HG03280 (cell line): Measurements from ENCODE around the gene SYCN.

Experiments
- ATAC-seq: cut with Tn5 transposase; IDR thresholded peaks from one replicate; pipeline ENCODE4 v1.9.1; 2021; ENCODE audit warnings: mild to moderate bottlenecking, moderate library complexity; ENCODE audit not compliant: unreplicated experiment

The SYCN gene

DNA sequence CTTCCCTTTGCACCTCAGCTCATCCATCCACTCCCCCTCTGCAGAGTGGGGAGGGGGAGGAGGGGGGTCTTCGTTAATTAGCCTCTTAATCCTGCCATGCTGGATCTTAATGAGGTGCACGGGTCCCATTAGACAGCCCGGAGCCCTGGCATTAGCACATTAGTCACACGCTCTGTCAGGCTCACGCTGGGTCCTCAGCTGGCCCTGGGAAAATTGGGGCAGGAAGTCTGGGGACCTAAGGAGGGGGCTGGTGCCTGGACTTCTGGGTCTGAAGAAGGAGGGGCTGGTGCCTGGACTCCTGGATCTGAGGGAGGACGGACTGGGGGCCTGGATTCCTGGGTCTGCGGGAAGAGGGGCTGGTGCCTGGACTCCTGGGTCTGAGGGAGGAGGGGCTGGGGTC, 7.7 kb downstream of the SYCN start:
- no peak for ATAC-seq

DNA sequence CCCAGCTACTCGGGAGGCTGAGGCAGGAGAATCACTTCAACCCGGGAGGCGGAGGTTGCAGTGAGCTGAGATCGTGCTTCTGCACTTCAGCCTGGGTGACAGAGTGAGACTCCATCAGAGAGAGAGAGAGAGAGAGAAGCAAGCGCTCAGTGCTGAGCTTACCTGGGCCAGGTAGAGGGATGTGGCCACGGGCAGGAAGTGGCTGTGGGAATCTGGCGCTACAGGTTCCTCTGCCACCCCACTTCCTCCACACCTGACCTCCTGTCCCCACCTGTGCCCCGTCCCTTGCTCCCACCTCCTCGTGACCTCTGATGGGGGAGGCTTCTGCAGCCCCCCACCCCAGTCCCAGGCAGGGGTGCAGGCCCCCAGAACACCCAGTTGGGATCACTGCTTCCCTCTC, 8.3 kb downstream of the SYCN start:
- no peak for ATAC-seq

DNA sequence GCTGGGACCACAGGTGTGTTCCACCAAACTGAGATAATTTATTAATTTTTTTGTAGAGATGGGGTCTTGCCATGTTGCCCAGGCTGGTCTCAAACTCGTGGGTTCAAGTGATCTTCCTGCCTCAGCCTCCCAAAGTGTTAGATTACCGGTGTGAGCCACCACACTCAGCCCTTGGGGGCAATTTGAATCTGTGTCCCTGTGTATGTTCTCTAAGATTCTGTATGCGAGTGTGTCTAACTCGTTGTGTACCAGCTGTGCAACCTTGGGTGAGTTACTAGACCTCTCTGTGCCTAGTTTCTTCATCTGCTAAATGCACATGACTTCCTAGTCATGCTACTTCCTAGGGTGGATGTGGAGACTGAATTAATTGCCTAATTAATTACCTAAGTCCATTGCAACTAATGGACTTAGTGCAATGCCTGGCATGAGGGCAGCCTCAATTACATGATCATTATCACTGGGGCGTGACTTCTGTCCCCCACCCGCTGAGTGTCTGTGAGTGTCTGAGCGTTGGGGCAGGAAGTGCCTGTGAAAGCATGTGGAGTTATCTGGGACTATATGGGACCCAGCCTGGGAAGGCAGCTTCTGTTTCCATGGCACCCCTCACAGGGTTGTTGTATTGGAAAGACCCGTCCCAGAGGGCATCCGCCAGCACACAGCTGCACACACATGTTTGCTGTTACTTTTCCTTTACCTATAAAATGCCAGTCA, 9.1 kb downstream of the SYCN start:
- ATAC-seq = no peak

DNA sequence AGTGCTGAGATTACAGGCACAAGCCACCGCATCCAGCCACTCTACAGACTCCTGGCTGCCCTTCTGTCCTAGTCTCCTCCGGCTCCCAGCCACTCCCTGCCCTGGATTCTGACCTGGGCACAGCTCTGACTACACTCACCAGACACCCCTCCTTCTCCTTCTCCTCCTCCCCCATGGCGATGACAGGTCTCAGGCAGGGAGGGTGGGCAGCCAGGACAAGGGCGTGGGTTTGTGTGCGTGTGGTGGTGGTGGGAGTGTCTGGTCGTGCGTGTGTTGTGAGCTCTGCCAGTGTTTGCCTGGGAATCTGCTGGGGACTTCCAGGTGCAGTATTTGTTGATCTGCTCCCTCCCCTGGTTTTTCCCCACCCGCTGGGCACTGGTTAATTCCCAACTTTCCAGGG, 10.3 kb downstream of the SYCN start:
- ATAC-seq = no peak

DNA sequence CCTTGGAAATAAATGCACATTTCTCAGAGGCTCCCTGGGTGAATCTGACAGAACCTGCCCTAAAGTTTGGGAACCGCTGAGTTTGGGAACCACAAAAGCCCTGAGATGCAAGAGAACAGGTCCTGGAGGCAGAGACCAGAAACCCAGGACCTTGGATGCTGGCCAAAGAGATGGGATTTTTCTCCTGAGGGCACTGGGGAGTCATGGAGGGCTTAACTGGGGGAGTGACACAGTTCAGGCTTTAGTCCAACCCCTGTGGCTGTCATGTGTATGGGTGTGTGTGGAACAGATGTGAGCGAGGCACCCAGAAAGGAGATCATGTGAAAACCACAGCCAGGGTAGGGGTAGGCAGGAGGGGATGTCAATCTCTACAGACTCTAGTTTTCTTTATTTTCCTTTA, 11.2 kb downstream of the SYCN start:
- ATAC-seq = no peak

DNA sequence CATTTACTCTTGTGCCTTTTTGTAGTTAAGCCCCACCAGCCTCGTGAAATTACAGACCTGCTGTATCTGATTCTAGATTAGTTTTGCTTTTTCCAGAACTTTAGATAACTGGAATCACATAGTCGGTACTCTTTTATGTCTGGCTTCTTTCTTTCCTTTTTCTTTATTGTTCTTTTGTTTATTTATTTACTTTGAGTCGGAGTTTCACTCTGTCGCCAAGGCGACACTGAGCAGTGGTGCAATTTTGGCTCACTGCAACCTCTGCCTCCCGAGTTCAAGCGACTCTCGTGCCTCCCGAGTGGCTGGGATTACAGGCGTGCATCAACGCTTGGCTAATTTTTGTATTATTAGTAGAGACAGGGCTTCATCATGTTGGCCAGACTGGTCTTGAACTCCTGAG, 13.3 kb downstream of the SYCN start:
- no peak for ATAC-seq

DNA sequence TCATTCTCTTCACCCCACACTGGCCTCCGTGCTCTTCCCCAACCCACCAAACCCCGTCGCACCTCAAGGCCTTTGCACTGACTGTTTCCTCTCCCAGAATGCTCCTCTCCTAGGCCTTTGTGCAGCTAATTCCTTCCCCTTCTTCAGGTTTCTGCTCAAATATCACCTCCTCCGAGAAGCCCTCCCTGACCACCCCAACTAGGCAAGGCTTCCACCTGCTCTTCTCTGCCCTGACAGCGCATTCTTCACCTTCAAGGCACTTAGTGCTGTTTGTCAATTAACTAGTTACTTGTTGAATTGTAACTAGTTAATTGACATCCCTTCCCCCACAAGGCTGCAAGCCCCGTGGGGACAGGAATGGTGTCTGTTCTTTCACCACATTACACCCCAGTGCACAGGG, 15.1 kb downstream of the SYCN start:
- no peak for ATAC-seq

DNA sequence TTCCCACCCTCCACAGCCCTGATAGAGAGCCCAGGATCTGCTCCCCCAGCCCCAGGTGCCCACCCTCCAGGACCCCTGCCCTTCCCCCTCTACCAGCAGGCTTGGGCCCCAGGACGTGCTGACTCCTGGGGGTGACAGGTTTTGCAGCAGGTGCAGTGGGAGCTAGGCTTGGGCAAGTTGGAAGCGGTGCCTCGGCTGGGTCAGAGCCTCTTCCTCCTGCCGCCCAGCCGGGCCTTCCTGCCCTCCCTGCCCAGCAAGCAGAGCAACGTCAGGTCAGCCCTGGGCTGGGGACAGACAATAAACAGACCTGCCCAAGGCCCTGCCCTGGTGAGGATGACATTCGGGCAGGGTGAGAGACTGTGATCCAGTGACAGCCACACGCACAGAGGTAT, 16.5 kb downstream of the SYCN start:
- no peak for ATAC-seq

DNA sequence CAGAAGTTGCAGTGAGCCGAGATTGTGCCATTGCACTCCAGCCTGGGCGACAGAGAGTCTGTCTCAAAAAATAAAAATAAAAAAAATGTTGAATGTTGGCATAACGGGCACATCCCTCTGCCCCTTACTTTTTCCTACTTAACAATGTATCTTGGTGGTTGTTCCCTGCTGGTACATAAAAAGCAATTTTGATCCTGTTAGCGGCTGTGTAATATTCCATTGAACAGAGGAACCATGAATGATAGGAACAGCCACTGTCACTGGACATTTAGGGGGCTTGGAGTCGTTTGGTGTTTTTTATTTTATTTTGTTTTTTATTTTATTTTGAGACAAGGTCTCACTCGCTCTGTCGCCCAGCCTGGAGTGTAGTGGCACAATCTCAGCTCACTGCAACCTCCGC, 17.7 kb downstream of the SYCN start:
- no peak for ATAC-seq

DNA sequence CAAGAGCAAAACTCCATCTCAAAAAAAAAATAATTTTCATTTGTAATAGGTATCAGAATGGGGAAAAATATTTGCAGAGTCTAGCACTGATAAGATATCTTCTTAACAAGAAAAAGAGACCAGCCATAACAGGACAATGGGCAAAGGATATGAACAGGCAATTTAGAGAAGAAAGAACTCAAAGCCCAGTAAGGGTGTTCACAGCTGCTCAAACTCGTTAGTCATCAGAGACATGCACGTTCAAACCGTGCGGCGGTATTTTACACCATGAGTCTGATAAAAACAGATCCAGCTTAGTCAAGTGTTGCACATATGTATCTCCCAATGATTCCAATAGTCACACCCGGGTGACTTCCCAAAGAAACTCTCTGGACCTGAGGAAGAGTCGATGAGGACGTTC, 21.0 kb downstream of the SYCN start:
- no peak for ATAC-seq

DNA sequence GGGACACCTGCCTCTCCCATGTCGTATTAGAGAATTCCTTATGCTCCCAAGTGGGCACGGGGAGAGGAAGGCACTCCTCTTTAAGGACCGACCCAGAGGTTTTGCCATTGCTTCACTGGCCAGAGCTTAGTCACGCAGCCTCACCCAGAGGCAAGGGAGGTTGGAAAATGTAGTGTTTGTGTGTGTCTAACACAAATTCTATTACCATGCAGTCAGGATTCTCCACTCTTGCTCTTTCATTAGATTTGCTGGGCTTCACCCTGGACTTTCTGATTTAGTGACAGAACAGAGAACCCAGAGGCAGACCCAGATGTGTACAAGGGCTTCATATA, 21.9 kb downstream of the SYCN start:
- ATAC-seq = no peak

DNA sequence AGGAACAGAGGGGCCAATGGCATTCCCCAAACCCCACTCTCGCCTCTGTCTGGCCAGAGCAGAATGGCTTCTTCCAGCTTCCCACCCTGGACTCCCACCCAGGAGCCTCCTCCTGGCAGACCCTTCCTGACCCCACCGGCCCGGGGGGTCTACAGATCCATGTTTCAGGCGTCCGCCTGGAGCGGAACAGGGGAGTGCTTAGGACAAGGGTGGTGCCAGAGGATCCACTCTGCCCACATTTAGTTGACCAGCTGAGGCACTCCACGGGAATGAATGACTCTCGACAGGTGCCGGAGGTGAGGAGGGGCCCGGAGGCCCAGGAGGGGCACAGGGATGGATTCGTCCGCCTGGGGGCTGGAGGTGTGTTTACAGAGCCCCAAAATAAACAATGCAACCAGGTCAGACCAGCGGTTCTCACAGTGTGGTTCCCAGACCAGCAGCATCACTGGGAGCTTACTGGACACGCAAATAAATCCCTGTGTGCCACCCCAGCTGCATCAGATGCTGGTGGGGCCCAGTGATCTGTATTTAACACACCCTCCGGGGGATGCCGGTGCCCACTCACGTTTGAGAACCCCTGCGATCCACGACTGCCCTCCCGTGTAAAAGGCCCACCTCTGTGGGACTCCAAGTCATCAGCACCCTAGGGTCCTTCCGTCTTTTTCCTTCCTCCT, 22.4 kb downstream of the SYCN start:
- no peak for ATAC-seq

DNA sequence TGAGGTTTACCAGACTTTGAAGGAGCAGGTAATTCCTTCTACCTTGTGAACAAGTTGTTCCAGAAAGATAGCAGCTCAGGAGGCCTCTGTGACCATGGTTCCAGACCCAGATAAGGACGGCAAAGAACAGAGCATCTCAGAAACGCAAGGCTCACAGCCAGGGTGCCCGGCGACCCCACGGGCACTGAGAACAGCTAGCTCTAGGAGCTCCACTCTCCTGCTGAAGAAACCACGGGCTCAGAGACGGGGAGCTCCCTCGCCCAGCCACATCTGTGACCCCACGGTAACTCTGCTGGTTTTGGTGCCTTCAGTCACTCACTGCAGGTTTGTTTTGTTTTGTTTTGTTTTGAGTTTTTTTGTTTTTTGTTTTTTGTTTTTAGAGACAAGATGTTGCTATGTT, 23.3 kb downstream of the SYCN start:
- no peak for ATAC-seq

DNA sequence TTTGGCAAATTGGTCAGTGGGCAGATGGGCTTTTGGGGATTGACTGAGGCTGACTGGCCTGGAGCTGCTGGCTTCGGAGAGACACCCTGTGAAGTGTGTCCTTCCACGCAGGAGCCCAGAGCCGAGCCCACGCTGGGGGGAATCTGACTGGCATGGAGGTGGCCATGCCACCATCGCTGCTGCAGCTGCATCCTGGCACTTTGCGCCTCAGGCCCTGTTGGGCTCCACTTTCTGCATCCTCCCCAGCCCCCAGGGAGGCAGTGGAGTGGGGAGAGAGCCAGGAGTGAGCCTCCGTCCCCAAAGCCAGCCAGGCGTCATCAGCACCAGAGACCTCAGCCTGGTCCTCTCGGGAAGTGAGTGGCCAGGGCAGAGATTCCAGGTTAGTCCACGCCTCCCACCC, 24.3 kb downstream of the SYCN start:
- no peak for ATAC-seq

DNA sequence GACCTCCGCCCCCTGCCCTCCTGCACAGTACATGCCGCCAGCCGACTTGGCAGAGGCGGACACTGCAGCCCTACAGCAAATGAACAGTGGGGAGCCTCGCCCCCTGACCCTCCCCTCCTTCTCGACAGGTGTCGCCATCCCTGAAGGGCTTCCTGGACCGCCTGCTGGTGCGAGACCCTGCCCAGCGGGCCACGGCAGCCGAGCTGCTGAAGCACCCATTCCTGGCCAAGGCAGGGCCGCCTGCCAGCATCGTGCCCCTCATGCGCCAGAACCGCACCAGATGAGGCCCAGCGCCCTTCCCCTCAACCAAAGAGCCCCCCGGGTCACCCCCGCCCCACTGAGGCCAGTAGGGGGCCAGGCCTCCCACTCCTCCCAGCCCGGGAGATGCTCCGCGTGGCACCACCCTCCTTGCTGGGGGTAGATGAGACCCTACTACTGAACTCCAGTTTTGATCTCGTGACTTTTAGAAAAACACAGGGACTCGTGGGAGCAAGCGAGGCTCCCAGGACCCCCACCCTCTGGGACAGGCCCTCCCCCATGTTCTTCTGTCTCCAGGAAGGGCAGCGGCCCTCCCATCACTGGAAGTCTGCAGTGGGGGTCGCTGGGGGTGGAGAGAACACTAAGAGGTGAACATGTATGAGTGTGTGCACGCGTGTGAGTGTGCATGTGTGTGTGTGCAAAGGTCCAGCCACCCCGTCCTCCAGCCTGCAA, 25.6 kb downstream of the SYCN start:
- ATAC-seq = no peak

DNA sequence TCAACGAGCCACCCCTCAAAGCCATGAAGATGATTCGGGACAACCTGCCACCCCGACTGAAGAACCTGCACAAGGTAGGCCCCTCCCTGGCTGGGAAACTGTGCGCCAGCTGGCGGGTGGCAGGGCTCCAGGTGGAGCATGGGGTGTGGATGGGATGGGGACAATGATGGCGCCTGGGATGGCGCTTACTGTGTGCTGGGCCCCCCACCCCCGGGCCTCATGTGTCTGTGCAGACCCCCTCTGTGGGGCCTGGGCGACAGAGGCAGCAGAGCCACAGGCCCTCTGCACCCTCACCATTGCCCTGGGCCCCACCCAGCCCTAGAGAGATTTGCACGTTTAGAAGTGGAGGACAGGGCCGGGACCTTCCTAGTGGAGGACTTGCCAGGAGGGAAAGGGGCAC, 26.3 kb downstream of the SYCN start:
- ATAC-seq = no peak

DNA sequence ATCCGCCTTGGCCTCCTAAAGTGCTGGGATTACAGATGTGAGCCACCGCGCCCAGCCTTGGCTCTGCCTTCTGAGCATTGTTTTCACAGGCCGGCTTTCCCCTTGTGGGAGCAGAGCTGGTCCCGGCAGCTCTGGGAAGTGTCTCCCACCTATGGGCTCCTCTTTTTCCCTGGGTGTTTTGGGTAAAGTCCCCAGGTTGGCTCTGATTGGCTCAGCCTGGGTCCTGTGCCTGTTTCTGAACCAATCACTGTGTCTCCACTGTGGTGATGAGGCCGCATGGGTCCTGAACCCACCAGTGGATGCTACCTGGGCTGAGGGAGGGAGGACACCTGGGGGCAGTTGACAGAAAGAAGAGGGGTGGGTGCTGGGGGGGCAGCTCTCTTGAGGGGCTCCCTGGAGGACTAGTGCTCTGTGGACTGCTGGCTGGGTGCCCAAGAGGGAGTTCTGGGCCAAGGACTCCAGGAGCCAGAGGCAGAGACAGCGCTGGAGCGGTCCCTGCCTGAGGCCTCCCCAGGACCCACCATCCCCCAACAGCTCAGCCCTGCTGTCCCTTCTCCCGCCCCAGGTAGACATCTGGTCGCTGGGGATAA, 26.9 kb downstream of the SYCN start:
- ATAC-seq = no peak

DNA sequence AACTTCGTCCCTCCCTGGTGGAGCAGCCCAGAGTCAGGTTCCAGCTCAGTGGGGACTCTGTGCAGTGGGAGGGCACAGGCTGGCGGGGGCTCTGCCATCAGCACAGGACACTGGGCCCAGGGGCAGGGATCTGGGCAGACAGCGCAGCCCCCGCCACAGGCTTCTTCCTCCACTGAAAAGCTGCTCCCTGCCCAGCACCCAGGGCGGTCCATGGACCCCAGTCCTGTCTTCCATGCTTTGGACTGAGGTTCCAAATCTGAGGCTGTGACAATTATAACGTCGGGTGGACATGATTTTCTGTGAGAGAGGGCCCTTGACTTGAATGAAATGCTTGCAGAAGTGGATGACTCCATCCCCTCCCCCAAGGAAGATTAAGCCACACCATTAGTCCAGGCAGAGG, 28.5 kb downstream of the SYCN start:
- ATAC-seq = no peak

DNA sequence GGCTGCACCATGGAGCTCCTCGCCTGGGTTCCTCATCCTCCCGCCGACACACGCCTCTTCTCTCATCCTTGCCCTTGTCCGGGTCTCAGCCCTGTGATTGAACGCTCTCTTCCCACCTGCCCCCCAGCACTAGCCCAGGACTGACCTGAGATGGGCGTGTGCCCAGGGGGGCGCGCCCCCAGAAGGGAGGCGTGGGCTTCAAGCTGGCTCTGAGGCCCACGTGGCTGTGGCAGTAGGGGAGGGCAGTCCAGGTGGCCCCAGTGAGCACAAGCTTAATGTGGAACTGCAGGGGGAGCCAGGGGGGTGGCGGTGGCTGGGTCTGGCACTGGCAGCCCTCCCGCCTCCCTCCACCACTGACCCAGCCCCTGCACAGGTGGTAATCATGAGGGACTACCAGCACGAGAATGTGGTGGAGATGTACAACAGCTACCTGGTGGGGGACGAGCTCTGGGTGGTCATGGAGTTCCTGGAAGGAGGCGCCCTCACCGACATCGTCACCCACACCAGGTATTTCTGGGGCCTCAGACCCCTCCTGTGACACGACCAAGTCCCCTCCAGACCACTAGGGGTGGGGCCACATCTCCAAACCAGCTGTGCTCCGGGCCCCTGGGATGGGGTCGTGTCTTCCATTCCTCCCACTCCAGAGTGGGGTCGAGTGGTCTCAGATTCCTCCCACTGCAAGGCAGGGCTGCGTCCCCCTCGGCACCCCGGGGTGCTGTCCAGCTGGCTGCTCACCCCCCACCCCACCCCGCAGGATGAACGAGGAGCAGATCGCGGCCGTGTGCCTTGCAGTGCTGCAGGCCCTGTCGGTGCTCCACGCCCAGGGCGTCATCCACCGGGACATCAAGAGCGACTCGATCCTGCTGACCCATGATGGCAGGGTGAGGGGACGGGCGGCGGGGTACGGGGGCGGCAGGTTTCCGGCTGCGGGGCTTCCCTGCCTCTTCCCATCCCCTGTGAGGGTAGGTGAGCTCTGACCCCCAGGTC, 29.2 kb downstream of the SYCN start:
- no peak for ATAC-seq

DNA sequence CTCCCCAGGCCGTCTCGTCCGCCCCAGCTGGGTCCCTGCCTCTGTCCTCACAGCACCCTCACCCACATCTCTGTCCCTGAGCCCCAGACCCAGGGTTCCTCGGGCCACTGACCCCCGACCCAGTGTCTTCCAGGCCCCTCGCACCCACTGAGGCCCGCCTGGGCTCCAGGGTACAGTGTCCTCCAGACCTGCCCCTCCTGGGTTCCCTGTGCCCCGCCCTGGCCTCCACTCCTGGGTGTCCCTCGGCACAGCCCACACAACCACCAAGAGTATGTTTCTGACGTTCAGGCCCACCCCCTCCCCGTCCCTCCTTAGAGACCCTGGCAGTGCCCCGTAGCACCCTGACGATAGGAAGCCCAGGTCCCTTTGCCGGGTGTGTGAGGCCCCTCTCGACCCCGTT, 29.9 kb downstream of the SYCN start:
- ATAC-seq = no peak

DNA sequence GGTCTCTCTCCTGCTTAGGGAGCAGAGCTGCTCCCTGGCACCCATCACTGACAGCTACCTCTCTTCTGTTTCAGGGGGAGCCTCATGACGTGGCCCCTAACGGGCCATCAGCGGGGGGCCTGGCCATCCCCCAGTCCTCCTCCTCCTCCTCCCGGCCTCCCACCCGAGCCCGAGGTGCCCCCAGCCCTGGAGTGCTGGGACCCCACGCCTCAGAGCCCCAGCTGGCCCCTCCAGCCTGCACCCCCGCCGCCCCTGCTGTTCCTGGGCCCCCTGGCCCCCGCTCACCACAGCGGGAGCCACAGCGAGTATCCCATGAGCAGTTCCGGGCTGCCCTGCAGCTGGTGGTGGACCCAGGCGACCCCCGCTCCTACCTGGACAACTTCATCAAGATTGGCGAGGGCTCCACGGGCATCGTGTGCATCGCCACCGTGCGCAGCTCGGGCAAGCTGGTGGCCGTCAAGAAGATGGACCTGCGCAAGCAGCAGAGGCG, 30.5 kb downstream of the SYCN start:
- no peak for ATAC-seq
